GM18951 (cell line): ENCODE measurements around the gene RXRB.

ENCODE experiments used
- POLR2A ChIP-seq: IDR thresholded peaks from 4 replicates; pipeline ENCODE4 v1.6.1; 2011; ENCODE audit warnings: mild to moderate bottlenecking; ENCODE audit not compliant: insufficient read length, insufficient read depth; ENCODE audit errors: extremely low read depth
- in situ Hi-C: fragments of 300-500 bp; cut with MboI; formaldehyde crosslinking; loops from one replicate; pipeline ENCODE4 v1.12.0; 2022; ENCODE audit warnings: low sequenced_read_pairs, mixed read lengths, inconsistent platforms; ENCODE audit not compliant: unreplicated experiment

The RXRB gene

GRCh38 chr6:33217681-33218080 lies 17.2 kb upstream of the RXRB start:
- in situ Hi-C loops: no loop called here
- TF ChIP-seq POLR2A: no peak

GRCh38 chr6:33217246-33217645 lies 16.8 kb upstream of the RXRB start:
- TF ChIP-seq POLR2A: no peak
- in situ Hi-C loops: no loop called here

GRCh38 chr6:33216117-33216649 lies 15.7 kb upstream of the RXRB start:
- no peak for TF ChIP-seq POLR2A
- in situ Hi-C loops: no loop called here

GRCh38 chr6:33215271-33216116 lies 15.0 kb upstream of the RXRB start:
- in situ Hi-C loops: no loop called here
- TF ChIP-seq POLR2A: no peak

GRCh38 chr6:33213989-33214335 lies 13.5 kb upstream of the RXRB start:
- TF ChIP-seq POLR2A: no peak
- in situ Hi-C loops: no loop called here

- TF ChIP-seq POLR2A: no peak
- in situ Hi-C loops: no loop called here
Measured at GRCh38 chr6:33213166-33213988, 12.9 kb upstream of the RXRB start.

- no peak for TF ChIP-seq POLR2A
- in situ Hi-C loops: no loop called here
Measured at GRCh38 chr6:33212857-33213165, 12.3 kb upstream of the RXRB start.

GRCh38 chr6:33211666-33212422 lies 11.4 kb upstream of the RXRB start:
- in situ Hi-C loops: no loop called here
- no peak for TF ChIP-seq POLR2A

- TF ChIP-seq POLR2A: no peak
- in situ Hi-C loops: no loop called here
Measured at GRCh38 chr6:33211136-33211535, 10.7 kb upstream of the RXRB start.

GRCh38 chr6:33209856-33210255 lies 9.4 kb upstream of the RXRB start:
- in situ Hi-C loops: no loop called here
- no peak for TF ChIP-seq POLR2A

GRCh38 chr6:33208091-33208967 lies 7.9 kb upstream of the RXRB start, which contains the start of gene RING1:
RING1 (plus strand) TSS chr6:33208500; CDS start chr6:33208823, 323 bp downstream.
- in situ Hi-C loops: no loop called here
- peak; percentile 95 for TF ChIP-seq POLR2A

- TF ChIP-seq POLR2A: no peak
- in situ Hi-C loops: no loop called here
Measured at GRCh38 chr6:33207552-33208090, 7.2 kb upstream of the RXRB start.
